ENCODE data around the gene SV2C.
"Not testable (repeated sequence)": the region's sequence is repeated elsewhere in the genome, so short reads cannot be mapped to it uniquely, and the experiment has no call there.

Gene SV2C

GRCh38 chr5:76230711-76231285 is 147.6 kb downstream of the SV2C start:
- no peak for TF ChIP-seq CTCF (IDR thresholded peaks at IDR 0.05)

GRCh38 chr5:76234665-76235064 is 151.5 kb downstream of the SV2C start:
- H3K9me3 ChIP-seq (ENCODE audit: control insufficient read depth, low read length): no peaks in the 10 kb centered on the region
- no peak for TF ChIP-seq CTCF (IDR thresholded peaks at IDR 0.05)
- no peaks in the 10 kb centered on the region for H3K4me1 ChIP-seq
- no peak overlapping the region for H3K27ac ChIP-seq
- H3K36me3 ChIP-seq (ENCODE audit: control insufficient read depth, insufficient read depth, low read length): no peaks in the 10 kb centered on the region
- no peak overlapping the region for H3K9ac ChIP-seq
- H3K27me3 ChIP-seq (ENCODE audit: control insufficient read depth, insufficient read depth, low read length): no peaks in the 10 kb centered on the region
- H3K4me3 ChIP-seq (ENCODE audit: low read depth, low read length): no peak overlapping the region
- H3K79me2 ChIP-seq: no peaks in the 10 kb centered on the region
- no peak overlapping the region for H2AFZ ChIP-seq
- H3K4me2 ChIP-seq (ENCODE audit: low read length): no peak overlapping the region

More at GRCh38 chr5:76230711-76231285, 147.6 kb downstream of the SV2C start:
- Histone ChIP-seq H3K36me3 (ENCODE audit: control insufficient read depth, insufficient read depth, low read length) (no peaks in the 10 kb centered on the region), H3K27ac (no peak overlapping the region), H3K27me3 (ENCODE audit: control insufficient read depth, insufficient read depth, low read length) (no peaks in the 10 kb centered on the region), H3K79me2 (no peaks in the 10 kb centered on the region), H3K9ac (no peak overlapping the region), H3K9me3 (ENCODE audit: control insufficient read depth, low read length) (no peaks in the 10 kb centered on the region), H3K4me3 (ENCODE audit: low read depth, low read length) (no peak overlapping the region), H3K4me1 (no peaks in the 10 kb centered on the region), H3K4me2 (ENCODE audit: low read length) (no peak overlapping the region), H2AFZ (no peak overlapping the region)

GRCh38 chr5:76236684-76237083 is 153.5 kb downstream of the SV2C start:
- no peak overlapping the region for H3K4me3 ChIP-seq (ENCODE audit: low read depth, low read length)
- no peak overlapping the region for H3K27ac ChIP-seq
- no peak overlapping the region for H3K4me2 ChIP-seq (ENCODE audit: low read length)
- no peaks in the 10 kb centered on the region for H3K27me3 ChIP-seq (ENCODE audit: control insufficient read depth, insufficient read depth, low read length)
- no peaks in the 10 kb centered on the region for H3K4me1 ChIP-seq
- no peaks in the 10 kb centered on the region for H3K79me2 ChIP-seq
- no peaks in the 10 kb centered on the region for H3K36me3 ChIP-seq (ENCODE audit: control insufficient read depth, insufficient read depth, low read length)
- no peak for TF ChIP-seq CTCF (IDR thresholded peaks at IDR 0.05)
- no peak overlapping the region for H2AFZ ChIP-seq
- no peaks in the 10 kb centered on the region for H3K9me3 ChIP-seq (ENCODE audit: control insufficient read depth, low read length)
- H3K9ac ChIP-seq: no peak overlapping the region

- no peaks in the 10 kb centered on the region for H3K79me2 ChIP-seq
- no peaks in the 10 kb centered on the region for H3K9me3 ChIP-seq (ENCODE audit: control insufficient read depth, low read length)
- no peaks in the 10 kb centered on the region for H3K36me3 ChIP-seq (ENCODE audit: control insufficient read depth, insufficient read depth, low read length)
- H3K27ac ChIP-seq: no peak overlapping the region
- TF ChIP-seq CTCF (IDR thresholded peaks at IDR 0.05): no peak
- H3K27me3 ChIP-seq (ENCODE audit: control insufficient read depth, insufficient read depth, low read length): no peaks in the 10 kb centered on the region
- no peak overlapping the region for H2AFZ ChIP-seq
- no peak overlapping the region for H3K4me3 ChIP-seq (ENCODE audit: low read depth, low read length)
- no peaks in the 10 kb centered on the region for H3K4me1 ChIP-seq
- H3K4me2 ChIP-seq (ENCODE audit: low read length): no peak overlapping the region
- no peak overlapping the region for H3K9ac ChIP-seq
Observed at GRCh38 chr5:76240336-76240735, 157.2 kb downstream of the SV2C start.

GRCh38 chr5:76242155-76242554 is 159.0 kb downstream of the SV2C start:
- H3K4me1 ChIP-seq; H3K4me3 ChIP-seq (ENCODE audit: low read depth, low read length); H3K9ac ChIP-seq; H3K4me2 ChIP-seq (ENCODE audit: low read length); H3K9me3 ChIP-seq (ENCODE audit: control insufficient read depth, low read length); H3K79me2 ChIP-seq; H3K36me3 ChIP-seq (ENCODE audit: control insufficient read depth, insufficient read depth, low read length); H2AFZ ChIP-seq; H3K27ac ChIP-seq; H3K27me3 ChIP-seq (ENCODE audit: control insufficient read depth, insufficient read depth, low read length): not testable (repeated sequence)
